HG03354 (cell line): Measurements from ENCODE around the gene PMP22.

ENCODE experiments used
- ATAC-seq: cut with Tn5 transposase; IDR thresholded peaks from one replicate; pipeline ENCODE4 v1.9.1; 2021; ENCODE audit warnings: mild to moderate bottlenecking; ENCODE audit not compliant: unreplicated experiment, poor library complexity, severe bottlenecking

The PMP22 gene

GRCh38 chr17:15265131-15265530 lies at the start of gene PMP22:
Gene PMP22 (minus strand): TSS chr17:15265326. CDS start chr17:15260727, 4,599 bp downstream.
- no peak for ATAC-seq

- ATAC-seq = no peak
Measured at GRCh38 chr17:15311996-15312395, 46.9 kb upstream of the PMP22 start.

DNA sequence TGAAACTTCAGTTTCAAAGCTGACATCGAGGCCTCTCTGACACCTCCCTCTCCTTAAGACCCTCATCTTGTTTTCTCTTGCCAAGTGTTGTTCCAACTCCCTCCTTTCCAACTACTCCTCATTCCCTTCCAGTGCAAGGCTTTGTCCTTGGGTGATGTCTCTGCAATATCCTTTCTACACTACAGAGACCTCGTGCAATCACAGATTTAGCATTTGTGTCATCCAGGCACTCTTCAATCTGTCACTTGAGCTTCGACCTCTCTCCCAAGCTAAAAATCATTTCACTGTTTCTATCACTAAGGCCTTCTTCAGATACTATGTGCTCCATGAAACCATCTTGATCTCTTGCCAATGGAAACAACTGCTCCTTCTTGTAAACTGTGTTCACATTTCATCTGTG lies 44.7 kb upstream of the PMP22 start:
- no peak for ATAC-seq

GRCh38 chr17:15309236-15309635 lies 44.1 kb upstream of the PMP22 start:
- ATAC-seq = no peak

DNA sequence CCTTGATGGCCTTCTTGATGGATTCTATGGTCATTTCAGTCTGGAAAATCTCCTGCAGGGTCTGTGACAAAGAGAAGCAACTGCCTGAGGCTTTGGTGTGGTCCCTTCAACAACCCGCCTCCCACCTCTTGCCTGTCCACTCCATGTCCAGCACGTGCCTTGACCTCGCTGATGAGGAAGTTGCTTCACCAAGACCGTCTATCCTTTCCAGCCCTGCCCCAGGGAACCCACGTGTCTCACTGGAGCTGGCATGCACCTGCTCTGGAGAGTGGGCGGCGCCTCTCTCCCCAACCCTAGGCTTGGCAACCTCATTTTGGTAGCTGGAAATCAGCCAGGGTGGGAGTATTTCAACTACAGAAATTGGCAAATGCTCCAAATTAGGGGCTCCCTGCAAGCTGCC lies 43.6 kb upstream of the PMP22 start:
- ATAC-seq = no peak

DNA sequence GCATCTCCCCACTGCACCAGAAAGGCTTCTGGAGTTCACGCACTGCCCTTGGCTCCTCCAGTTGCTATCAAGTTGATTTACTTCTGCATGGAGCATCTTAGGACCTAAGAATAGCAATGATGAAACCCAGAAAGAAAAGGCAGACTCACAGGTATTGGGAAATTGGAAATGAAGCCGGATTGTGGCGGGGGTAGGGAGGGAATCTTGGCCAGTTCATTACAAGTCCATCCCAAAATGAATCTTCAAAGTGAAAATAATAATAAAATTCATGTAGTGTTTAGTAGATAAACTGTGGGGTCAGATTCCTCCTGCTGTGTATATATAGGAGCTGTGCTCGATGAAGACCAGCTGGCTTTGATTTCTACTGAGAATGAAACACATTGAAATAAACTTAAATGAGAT lies 42.6 kb upstream of the PMP22 start:
- ATAC-seq = no peak

DNA sequence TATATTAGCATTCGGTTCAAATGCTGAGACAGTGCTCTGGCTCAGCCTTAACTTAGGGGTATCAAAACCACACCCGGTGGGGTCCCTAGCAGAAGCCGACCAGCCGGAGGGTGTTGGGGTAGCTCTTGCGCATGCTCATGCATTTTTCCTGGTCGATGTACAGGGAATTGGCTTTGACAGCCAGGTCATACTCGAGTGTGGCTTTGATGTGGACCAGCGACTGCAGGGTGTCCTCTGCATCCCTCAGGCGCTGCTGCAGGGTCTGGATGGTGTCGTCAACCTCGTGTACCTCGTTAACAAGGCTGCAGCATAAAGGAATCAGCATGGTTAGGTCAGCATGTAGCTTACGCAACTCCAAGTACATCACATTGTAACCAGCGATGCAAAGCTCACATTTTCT lies 38.7 kb upstream of the PMP22 start:
- ATAC-seq = no peak

DNA sequence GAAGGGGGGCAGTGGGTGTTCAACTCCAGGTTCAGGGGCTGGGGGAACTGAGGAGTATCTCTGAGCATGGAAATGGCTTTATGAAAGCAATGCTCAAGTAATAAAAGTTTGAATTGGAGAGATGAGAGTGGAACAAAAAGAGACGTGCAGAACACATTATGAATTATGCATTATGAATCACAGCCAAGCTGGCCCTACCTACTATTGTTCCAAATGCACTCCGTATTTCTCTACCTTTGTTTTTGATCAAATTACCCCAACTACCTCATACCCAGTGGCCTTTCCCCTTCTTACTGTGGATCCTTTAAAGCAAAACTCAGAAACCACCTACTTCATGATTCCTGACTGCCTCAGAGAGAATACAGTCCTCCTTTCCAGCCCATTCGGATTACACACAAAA lies 38.1 kb upstream of the PMP22 start:
- ATAC-seq = no peak

DNA sequence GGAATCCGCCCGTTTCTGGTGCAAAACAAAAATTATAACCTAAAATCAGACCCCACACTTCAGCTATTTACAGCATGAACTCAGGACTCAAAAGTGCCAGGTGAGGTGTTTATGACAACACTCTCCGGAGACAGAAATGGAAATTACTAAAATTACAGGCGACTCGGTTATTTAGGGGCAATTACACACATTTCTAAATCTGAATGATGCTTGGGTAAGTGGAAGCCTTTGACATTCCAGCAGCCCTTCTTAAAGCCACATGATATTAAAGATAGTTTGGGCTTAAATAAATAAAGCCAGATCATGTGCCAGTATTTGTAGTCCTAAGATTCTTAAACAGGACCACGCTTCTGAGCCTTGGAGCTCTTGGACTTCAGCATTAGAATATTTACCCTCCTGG lies 36.7 kb upstream of the PMP22 start:
- ATAC-seq = no peak

DNA sequence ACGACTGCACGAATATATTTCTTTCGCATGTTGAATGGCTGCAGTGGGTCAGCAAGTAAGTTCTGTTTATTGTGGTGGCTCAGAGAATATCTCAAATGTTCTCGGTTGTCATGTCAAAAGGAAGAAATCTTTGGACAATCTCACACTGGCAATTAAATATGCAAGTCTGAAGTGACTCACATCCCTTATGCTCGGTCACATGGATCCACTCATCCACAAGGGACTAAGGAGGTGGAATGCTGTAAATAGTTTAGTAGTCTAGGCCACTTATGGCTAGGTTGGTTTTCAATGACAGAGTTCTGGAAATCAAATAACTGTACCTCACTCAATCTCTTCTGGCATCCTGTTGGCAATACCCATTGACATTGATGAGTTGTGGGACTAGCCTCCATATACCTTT lies 33.0 kb upstream of the PMP22 start:
- no peak for ATAC-seq

GRCh38 chr17:15293558-15293957 lies 28.4 kb upstream of the PMP22 start:
- no peak for ATAC-seq

GRCh38 chr17:15291674-15292361 lies 26.7 kb upstream of the PMP22 start:
- no peak for ATAC-seq

- ATAC-seq = no peak
Measured at GRCh38 chr17:15290605-15291004, 25.5 kb upstream of the PMP22 start.

DNA sequence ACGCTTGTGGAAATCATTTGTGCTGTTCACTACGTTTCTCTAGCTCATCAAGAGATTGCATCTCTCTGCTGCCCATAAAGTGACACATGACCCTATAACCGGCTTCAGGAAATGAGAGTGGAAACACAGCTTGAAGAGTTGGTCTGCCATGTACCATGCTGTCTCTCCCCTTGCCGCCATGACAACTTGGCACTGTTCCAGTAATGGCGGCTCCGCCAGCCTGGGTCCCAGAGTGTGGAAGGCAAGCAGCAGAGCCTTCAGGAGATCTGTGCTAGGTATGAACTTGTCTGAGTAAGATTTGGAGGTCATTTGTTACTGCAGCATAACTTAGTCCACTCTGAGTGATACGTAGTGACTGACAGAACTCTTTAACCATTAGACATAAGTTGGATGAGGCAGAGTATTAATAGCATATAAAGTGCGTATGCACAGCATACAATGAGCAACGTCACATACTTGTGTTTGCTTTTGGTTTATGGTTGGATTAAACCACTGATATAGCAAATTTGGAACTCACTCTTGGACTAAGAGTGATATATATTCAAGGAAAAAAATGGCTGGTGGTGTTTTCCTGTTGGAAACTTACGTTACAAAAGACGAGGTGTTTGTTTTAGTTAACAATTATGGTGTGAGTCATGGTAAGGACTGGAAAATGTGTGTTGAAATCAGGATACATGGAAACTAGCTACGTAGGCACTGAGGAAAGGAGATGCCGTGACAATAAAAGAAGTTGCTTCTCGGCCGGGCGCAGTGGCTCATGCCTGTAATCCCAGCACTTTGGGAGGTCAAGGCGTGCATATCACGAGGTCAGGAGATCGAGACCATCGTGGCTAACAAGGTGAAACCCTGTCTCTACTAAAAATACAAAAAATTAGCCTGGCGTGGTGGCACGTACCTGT lies 24.4 kb upstream of the PMP22 start:
- ATAC-seq = no peak

- ATAC-seq = no peak
Measured at GRCh38 chr17:15288859-15289258, 23.7 kb upstream of the PMP22 start.

GRCh38 chr17:15287538-15288267 lies 22.6 kb upstream of the PMP22 start:
- ATAC-seq = no peak

GRCh38 chr17:15285466-15285865 lies 20.3 kb upstream of the PMP22 start:
- no peak for ATAC-seq

- ATAC-seq = no peak
Measured at GRCh38 chr17:15284537-15284936, 19.4 kb upstream of the PMP22 start.

DNA sequence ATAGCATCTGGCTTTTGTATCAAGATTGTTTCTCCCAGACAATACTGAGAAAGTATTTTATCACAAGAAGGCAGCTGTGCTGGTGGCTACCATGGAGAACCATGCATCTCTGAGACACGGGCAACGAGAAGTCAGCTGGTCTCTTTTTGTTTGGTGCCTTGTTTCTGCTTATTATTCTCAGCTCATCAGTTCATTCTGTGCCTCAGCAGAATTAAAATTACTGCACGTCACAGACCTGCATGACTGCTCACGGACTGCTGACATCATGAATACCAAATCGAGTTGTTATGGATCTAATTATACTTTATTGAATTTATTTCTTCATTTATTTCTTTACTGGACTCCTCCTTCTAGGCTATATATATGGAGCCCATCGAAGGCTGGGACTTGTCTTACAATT lies 19.0 kb upstream of the PMP22 start:
- ATAC-seq = no peak

GRCh38 chr17:15281909-15282308 lies 16.8 kb upstream of the PMP22 start:
- ATAC-seq = no peak
